Sigmoid colon (tissue), 3 donors: ENCODE data around the gene PCDHGA11.

Experiments used
- CTCF ChIP-seq, 4 experiments: fragments of 450-650 bp in 3 of 4; fragments of 200-600 bp in 1 of 4; IDR thresholded peaks; one replicate each; pipeline ENCODE4 v1.5.1; 2016 to 2019; ENCODE audit warnings: antibody characterized with exemption in 4 of 4, mild to moderate bottlenecking in 3 of 4, moderate library complexity in 2 of 4
- POLR2A ChIP-seq, 2 donors: fragments of 450-650 bp; IDR thresholded peaks; one replicate each; pipeline ENCODE4 v1.6.1; 2016; ENCODE audit warnings: antibody characterized with exemption in 2 of 2, mild to moderate bottlenecking in 2 of 2, moderate library complexity in 2 of 2

GRCh38 chr5:141430332-141431113, 9.7 kb downstream of the PCDHGA11 start, which contains the start of gene PCDHGA12:
- TF ChIP-seq CTCF (IDR thresholded peaks at IDR 0.05) (peak in 1 of 4 experiments; percentile 18), POLR2A (IDR thresholded peaks at IDR 0.05) (no peak)
